Left ventricle myocardium superior (tissue), 1 donor: ENCODE measurements around the gene RNH1. TPM values are rescaled to one million over a fixed set of nuclear protein-coding genes. Genes with fewer than 3 reads are reported as not detected.
"Not testable (repeated sequence)": the region's sequence is repeated elsewhere in the genome, so short reads cannot be mapped to it uniquely, and the experiment has no call there.

Experiments used
- ATAC-seq: fragments of 200-7000 bp; cut with Tn5 transposase; one replicate; pipeline ENCODE4 v1.9.1; 2020; ENCODE audit warnings: mild to moderate bottlenecking, moderate library complexity
- DNase-seq: peaks from one replicate; pipeline ENCODE4 v3.0.0-alpha.2; 2020
- intact Hi-C: fragments of 100-400 bp; cut with micrococcal nuclease; formaldehyde crosslinking; loops from one replicate; pipeline ENCODE4 v1.11.0; 2022
- total RNA-seq: library from RNA; stranded (reverse); fragmentation: NEBNext Ultra II Directional; extraction: Animal tissue kit (Norgen Biotek cat#: 25700); gene quantifications from one replicate; pipeline ENCODE4 v1.2.1, GENCODE V29; 2021
- donor health status: DM: no; HTN: yes; CAD: no; lungs with severe emphysema.

Gene RNH1
- total RNA-seq, 1 donor from 2014 or later, result 171 TPM

- ATAC-seq, result peak; percentile 72
- intact Hi-C loops, result no loop called here
- DNase-seq, result peak; percentile 60
These were observed 37.1 kb downstream of the RNH1 start for GRCh38 chr11:469684-470560.

GRCh38 chr11:469026-469683, 37.9 kb downstream of the RNH1 start:
- ATAC-seq, intact Hi-C loops: not testable (repeated sequence)
- peak; percentile 11 for DNase-seq

- ATAC-seq (peak; percentile 62), DNase-seq (peak; percentile 21)
- intact Hi-C loops, result no loop called here
These were observed 38.5 kb downstream of the RNH1 start for GRCh38 chr11:468493-468892.

GRCh38 chr11:468036-468435, 39.0 kb downstream of the RNH1 start:
- peak; percentile 42 for ATAC-seq
- peak; percentile 35 for DNase-seq
- intact Hi-C loops, result no loop called here

GRCh38 chr11:465896-466530, 41.0 kb downstream of the RNH1 start:
- intact Hi-C loops, result no loop called here
- no peak for DNase-seq
- ATAC-seq, result no peak

GRCh38 chr11:464316-464715, 42.7 kb downstream of the RNH1 start:
- no peak for ATAC-seq
- peak; percentile 26 for DNase-seq
- intact Hi-C loops, result no loop called here

- no peak for ATAC-seq
- intact Hi-C loops, result no loop called here
- DNase-seq, result peak; percentile 26
These were observed 44.7 kb downstream of the RNH1 start for GRCh38 chr11:462107-462890.

- intact Hi-C loops, result no loop called here
- DNase-seq, result no peak
These were observed 45.4 kb downstream of the RNH1 start for GRCh38 chr11:461626-462025.

GRCh38 chr11:460331-461199, 46.5 kb downstream of the RNH1 start:
- ATAC-seq, result peak; percentile 80
- intact Hi-C loops, result no loop called here
- DNase-seq, result peak; percentile 82

More at GRCh38 chr11:461626-462025, 45.4 kb downstream of the RNH1 start:
- peak; percentile 8 for ATAC-seq

- DNase-seq (no peak), ATAC-seq (peak; percentile 5)
- intact Hi-C loops, result no loop called here
These were observed 47.4 kb downstream of the RNH1 start for GRCh38 chr11:459511-460220.

GRCh38 chr11:457111-457760, 49.8 kb downstream of the RNH1 start:
- no peak for ATAC-seq
- intact Hi-C loops, result no loop called here
- peak; percentile 26 for DNase-seq

GRCh38 chr11:456533-456932, 50.5 kb downstream of the RNH1 start:
- DNase-seq, result peak; percentile 17
- intact Hi-C loops, result no loop called here

GRCh38 chr11:455566-456147, 51.4 kb downstream of the RNH1 start:
- ATAC-seq, result peak; percentile 50
- intact Hi-C loops, result no loop called here
- peak; percentile 67 for DNase-seq

More at GRCh38 chr11:456533-456932, 50.5 kb downstream of the RNH1 start:
- no peak for ATAC-seq

GRCh38 chr11:454801-455565, 52.1 kb downstream of the RNH1 start:
- peak; percentile 28 for DNase-seq
- intact Hi-C loops, result no loop called here
- ATAC-seq, result peak; percentile 10

GRCh38 chr11:454043-454442, 53.0 kb downstream of the RNH1 start:
- intact Hi-C loops, result no loop called here
- DNase-seq, result peak; percentile 15

GRCh38 chr11:453564-453963, 53.5 kb downstream of the RNH1 start:
- intact Hi-C loops, result no loop called here
- ATAC-seq, result no peak
- peak; percentile 47 for DNase-seq

More at GRCh38 chr11:454043-454442, 53.0 kb downstream of the RNH1 start:
- ATAC-seq, result no peak
